ENCODE measurements around the gene TRIM65.

DNA sequence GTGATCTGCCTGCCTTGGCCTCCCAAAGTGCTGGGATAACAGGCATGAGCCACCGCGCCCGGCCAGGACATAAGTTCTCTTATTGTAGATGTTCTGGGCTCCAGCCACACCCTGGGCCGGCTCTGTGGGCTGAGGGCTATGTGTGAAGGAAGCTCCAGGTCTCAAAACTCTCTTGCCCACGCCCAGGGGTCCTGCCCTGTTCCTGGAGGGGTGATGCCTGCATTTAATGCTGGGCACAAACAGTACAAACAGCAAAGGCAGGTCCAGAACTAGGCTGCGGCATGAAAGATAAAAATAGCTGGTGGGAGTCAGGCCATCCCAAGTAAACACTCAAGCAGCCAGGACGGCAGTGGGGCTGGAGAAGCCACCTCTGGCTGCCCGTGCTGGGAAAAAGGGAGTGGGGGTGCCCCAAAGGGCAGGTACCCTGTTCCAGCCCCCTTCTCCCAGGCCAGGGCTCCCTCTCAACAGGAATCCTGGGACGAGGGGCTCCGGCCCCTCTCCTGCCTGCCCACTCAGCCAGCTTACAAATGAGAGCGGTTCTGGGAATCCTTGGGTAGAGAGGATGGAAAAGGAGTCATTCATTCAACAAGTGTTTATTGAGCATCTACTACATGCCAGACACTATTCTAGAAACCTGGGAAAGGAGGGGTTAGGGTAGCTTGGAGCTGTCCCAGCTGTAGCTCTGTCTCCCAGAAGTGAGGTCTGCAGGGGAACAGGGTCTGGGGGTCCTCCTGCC lies 23.0 kb downstream of the TRIM65 start:
- no peak for TF ChIP-seq NFIC (IDR thresholded peaks at IDR 0.05; ENCODE audit: low read length)
- no peak for TF ChIP-seq HMG20A (CRISPR knock-in tag; IDR thresholded peaks at IDR 0.05; ENCODE audit: borderline replicate concordance)
- TF ChIP-seq NBN (conservative IDR thresholded peaks at IDR 0.05) = no peak
- TF ChIP-seq MZF1 (CRISPR knock-in tag; IDR thresholded peaks at IDR 0.05; ENCODE audit: borderline replicate concordance) = no peak
- TF ChIP-seq, protein P1, sequence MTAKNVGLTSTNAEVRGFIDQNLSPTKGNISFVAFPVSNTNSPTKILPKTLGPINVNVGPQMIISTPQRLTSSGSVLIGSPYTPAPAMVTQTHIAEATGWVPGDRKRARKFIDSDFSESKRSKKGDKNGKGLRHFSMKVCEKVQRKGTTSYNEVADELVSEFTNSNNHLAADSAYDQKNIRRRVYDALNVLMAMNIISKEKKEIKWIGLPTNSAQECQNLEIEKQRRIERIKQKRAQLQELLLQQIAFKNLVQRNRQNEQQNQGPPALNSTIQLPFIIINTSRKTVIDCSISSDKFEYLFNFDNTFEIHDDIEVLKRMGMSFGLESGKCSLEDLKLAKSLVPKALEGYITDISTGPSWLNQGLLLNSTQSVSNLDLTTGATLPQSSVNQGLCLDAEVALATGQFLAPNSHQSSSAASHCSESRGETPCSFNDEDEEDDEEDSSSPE (CRISPR knock-in tag; IDR thresholded peaks at IDR 0.05) = no peak
- no peak for TF ChIP-seq FOXM1 (CRISPR knock-in tag; IDR thresholded peaks at IDR 0.05)
- 0 out of 2 replicates have a peak, but pooled peaks have one; percentile 36 for TF ChIP-seq NFIB (CRISPR knock-in tag; IDR thresholded peaks at IDR 0.05; ENCODE audit: borderline replicate concordance)
- no peak for TF ChIP-seq GPN1 (CRISPR knock-in tag; IDR thresholded peaks at IDR 0.05; ENCODE audit: borderline replicate concordance)

Data from HepG2 (cell line).